ENCODE measurements around the gene ZFP36L2.

Gene ZFP36L2

GRCh38 chr2:43218702-43219382, 7.6 kb downstream of the ZFP36L2 start (continued):
- TF ChIP-seq KLF9 (tag by site-specific recombination; IDR thresholded peaks at IDR 0.05; ENCODE audit: low read depth) = peak; percentile 90
- no peak for TF ChIP-seq ZBTB1 (tag by site-specific recombination; IDR thresholded peaks at IDR 0.05)
- TF ChIP-seq, protein P1, sequence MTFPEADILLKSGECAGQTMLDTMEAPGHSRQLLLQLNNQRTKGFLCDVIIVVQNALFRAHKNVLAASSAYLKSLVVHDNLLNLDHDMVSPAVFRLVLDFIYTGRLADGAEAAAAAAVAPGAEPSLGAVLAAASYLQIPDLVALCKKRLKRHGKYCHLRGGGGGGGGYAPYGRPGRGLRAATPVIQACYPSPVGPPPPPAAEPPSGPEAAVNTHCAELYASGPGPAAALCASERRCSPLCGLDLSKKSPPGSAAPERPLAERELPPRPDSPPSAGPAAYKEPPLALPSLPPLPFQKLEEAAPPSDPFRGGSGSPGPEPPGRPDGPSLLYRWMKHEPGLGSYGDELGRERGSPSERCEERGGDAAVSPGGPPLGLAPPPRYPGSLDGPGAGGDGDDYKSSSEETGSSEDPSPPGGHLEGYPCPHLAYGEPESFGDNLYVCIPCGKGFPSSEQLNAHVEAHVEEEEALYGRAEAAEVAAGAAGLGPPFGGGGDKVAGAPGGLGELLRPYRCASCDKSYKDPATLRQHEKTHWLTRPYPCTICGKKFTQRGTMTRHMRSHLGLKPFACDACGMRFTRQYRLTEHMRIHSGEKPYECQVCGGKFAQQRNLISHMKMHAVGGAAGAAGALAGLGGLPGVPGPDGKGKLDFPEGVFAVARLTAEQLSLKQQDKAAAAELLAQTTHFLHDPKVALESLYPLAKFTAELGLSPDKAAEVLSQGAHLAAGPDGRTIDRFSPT (tag by site-specific recombination; IDR thresholded peaks at IDR 0.05) = no peak
- no peak for TF ChIP-seq ZNF596 (tag by site-specific recombination; IDR thresholded peaks at IDR 0.05)
- peak; percentile 47 for TF ChIP-seq PATZ1 (tag by site-specific recombination; IDR thresholded peaks at IDR 0.05)
- no peak for TF ChIP-seq ZNF530 (tag by site-specific recombination; IDR thresholded peaks at IDR 0.05; ENCODE audit: low read depth)
- TF ChIP-seq ZSCAN5A (tag by site-specific recombination; IDR thresholded peaks at IDR 0.05) = no peak
- peak; percentile 78 for TF ChIP-seq KLF8 (tag by site-specific recombination; IDR thresholded peaks at IDR 0.05)
- peak; percentile 5; the same call in 1 of the 2 replicates for TF ChIP-seq ZNF146 (tag by site-specific recombination; IDR thresholded peaks at IDR 0.05)
- TF ChIP-seq, protein P2, sequence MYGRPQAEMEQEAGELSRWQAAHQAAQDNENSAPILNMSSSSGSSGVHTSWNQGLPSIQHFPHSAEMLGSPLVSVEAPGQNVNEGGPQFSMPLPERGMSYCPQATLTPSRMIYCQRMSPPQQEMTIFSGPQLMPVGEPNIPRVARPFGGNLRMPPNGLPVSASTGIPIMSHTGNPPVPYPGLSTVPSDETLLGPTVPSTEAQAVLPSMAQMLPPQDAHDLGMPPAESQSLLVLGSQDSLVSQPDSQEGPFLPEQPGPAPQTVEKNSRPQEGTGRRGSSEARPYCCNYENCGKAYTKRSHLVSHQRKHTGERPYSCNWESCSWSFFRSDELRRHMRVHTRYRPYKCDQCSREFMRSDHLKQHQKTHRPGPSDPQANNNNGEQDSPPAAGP (tag by site-specific recombination; IDR thresholded peaks at IDR 0.05) = peak; percentile 98
- 0 out of 2 replicates have a peak, but pooled peaks have one; percentile 8 for TF ChIP-seq ZSCAN4 (tag by site-specific recombination; IDR thresholded peaks at IDR 0.05)
- TF ChIP-seq ZNF391 (tag by site-specific recombination; IDR thresholded peaks at IDR 0.05; ENCODE audit: borderline replicate concordance, low read depth) = no peak
- TF ChIP-seq KLF7 (tag by site-specific recombination; IDR thresholded peaks at IDR 0.05; ENCODE audit: borderline replicate concordance) = 0 out of 2 replicates have a peak, but pooled peaks have one; percentile 42
- no peak for TF ChIP-seq ZNF48 (tag by site-specific recombination; IDR thresholded peaks at IDR 0.05)
- TF ChIP-seq ZNF23 (tag by site-specific recombination; IDR thresholded peaks at IDR 0.05; ENCODE audit: borderline replicate concordance) = no peak
- no peak for TF ChIP-seq ZNF654 (tag by site-specific recombination; IDR thresholded peaks at IDR 0.05; ENCODE audit: low read depth)
- TF ChIP-seq ZNF248 (tag by site-specific recombination; IDR thresholded peaks at IDR 0.05) = no peak
- TF ChIP-seq ZNF324 (tag by site-specific recombination; IDR thresholded peaks at IDR 0.05) = no peak
- 0 out of 2 replicates have a peak, but pooled peaks have one; percentile 4 for TF ChIP-seq ZNF2 (tag by site-specific recombination; IDR thresholded peaks at IDR 0.05)
- no peak for TF ChIP-seq REPIN1 (tag by site-specific recombination; IDR thresholded peaks at IDR 0.05; ENCODE audit: low read depth)
- no peak for TF ChIP-seq ZSCAN30 (tag by site-specific recombination; IDR thresholded peaks at IDR 0.05)
- no peak for TF ChIP-seq ZNF449 (tag by site-specific recombination; IDR thresholded peaks at IDR 0.05)
- TF ChIP-seq ZNF175 (tag by site-specific recombination; IDR thresholded peaks at IDR 0.05) = no peak
- TF ChIP-seq ZNF274 (IDR thresholded peaks at IDR 0.05; ENCODE audit: low read length) = no peak
- no peak for TF ChIP-seq ZNF274 (tag by site-specific recombination; IDR thresholded peaks at IDR 0.05; ENCODE audit: borderline replicate concordance)
- no peak for TF ChIP-seq ZNF585B (tag by site-specific recombination; IDR thresholded peaks at IDR 0.05)
- no peak for TF ChIP-seq OVOL3 (tag by site-specific recombination; IDR thresholded peaks at IDR 0.05)
- TF ChIP-seq ZBTB7A (tag by site-specific recombination; IDR thresholded peaks at IDR 0.05; ENCODE audit: low read depth) = 0 out of 2 replicates have a peak, but pooled peaks have one; percentile 22
